ENCODE results near the gene FAM156B.
"Not testable (repeated sequence)": the region's sequence is repeated elsewhere in the genome, so short reads cannot be mapped to it uniquely, and the experiment has no call there.

The FAM156B gene, protein sequence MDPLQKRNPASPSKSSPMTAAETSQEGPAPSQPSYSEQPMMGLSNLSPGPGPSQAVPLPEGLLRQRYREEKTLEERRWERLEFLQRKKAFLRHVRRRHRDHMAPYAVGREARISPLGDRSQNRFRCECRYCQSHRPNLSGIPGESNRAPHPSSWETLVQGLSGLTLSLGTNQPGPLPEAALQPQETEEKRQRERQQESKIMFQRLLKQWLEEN

DNA sequence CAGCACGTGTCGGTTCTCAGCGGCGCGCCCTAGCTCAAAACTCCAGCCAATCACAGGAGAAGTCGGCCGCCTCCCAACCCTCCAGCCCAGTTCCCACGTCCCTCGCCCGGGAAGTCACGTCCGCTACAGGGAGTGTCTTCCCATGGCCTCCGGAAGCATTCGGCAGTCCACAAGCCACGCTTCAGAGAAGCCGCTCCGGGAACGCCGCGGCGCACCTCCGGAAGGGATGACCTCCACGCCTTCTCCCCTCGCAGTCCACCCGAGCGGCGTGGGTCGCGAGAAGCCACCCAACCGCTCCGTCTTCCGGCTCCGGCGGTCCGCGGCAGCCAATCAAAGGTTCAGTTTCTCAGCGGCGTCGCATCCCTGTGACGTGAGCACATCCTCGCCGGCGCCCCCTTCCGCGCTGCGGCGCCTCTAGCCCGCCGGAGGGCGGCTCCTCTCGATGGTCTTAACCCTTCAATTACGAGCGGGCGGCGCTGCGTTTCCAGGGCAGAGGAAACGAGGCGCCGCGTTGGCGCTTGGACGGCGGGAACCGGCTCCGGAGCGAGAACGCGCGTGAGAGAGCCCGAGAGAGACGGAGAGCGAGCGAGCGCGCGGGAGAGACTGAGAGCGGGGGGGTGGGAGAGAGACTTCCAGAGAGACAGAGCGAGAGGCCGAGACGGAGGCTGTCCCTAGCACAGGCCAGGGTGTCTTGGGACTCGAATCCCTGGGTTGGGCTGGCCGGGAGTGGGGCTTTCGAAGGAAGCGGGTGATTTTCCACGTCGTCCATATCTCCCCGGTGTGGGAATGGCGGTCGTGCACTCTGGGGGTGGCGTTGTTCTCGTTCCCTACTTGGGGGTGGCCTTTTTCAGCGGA lies at the start of gene FAM156B:
FAM156B (plus strand) TSS at position 476 of the 855 bp plus-strand sequence. CDS start 9,896 bp downstream, outside the sequence.
- H3K9ac ChIP-seq (ENCODE audit: low read length in 2 of 2); H3K36me3 ChIP-seq (ENCODE audit: control insufficient read depth in 2 of 2, insufficient read depth in 2 of 2, low read length in 2 of 2); H3K9me3 ChIP-seq (ENCODE audit: control insufficient read depth in 2 of 2, low read length in 2 of 2); H3K27me3 ChIP-seq (ENCODE audit: control insufficient read depth in 1 of 2, insufficient read depth in 2 of 2, low read length in 2 of 2); H3K4me3 ChIP-seq (ENCODE audit: low read length in 2 of 2); H3K4me1 ChIP-seq (ENCODE audit: control insufficient read depth, insufficient read depth, low read length); H3K27ac ChIP-seq (ENCODE audit: low read length): not testable (repeated sequence)

GRCh38 chrX:52852110-52852860 lies 44.8 kb upstream of the FAM156B start:
- Histone ChIP-seq H3K27me3 (ENCODE audit: control insufficient read depth in 1 of 2, insufficient read depth in 2 of 2, low read length in 2 of 2) (peaks cover 0 to 32% of the 10 kb centered on the region in 2 donors), H3K4me3 (ENCODE audit: low read length in 2 of 2) (no peak overlapping the region), H3K4me1 (ENCODE audit: control insufficient read depth, insufficient read depth, low read length) (no peaks in the 10 kb centered on the region), H3K9me3 (ENCODE audit: control insufficient read depth in 2 of 2, low read length in 2 of 2) (peaks cover 0 to 2% of the 10 kb centered on the region in 2 donors), H3K9ac (ENCODE audit: low read length in 2 of 2) (no peak overlapping the region), H3K36me3 (ENCODE audit: control insufficient read depth in 2 of 2, insufficient read depth in 2 of 2, low read length in 2 of 2) (no peaks in the 10 kb centered on the region), H3K27ac (ENCODE audit: low read length) (no peak overlapping the region)

DNA sequence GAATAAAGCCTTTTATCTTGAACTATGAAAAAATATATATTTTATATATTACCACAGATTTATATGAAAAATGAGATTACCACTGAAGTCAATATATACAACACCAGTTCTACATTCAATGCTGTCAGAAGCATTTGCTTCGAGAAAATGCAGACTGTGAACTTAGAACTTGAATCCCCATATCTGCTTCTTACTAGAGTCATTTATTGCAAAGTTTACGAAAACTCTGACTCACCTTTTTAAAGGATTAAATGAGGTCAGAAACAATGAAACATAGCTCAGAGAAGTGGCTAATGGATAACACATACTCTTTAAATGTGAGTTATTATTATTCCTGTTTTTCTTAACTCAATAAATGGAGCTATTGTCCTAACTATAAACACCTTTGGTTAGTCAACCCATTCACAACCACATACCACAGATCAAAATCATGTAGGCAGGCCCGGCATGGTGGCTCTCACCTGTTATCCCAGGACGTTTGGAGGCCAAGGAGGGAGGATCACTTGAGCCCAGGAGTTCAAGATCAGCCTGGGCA lies 40.1 kb upstream of the FAM156B start:
- H3K9me3 ChIP-seq (ENCODE audit: control insufficient read depth in 2 of 2, low read length in 2 of 2); H3K4me1 ChIP-seq (ENCODE audit: control insufficient read depth, insufficient read depth, low read length); H3K9ac ChIP-seq (ENCODE audit: low read length in 2 of 2); H3K36me3 ChIP-seq (ENCODE audit: control insufficient read depth in 2 of 2, insufficient read depth in 2 of 2, low read length in 2 of 2); H3K4me3 ChIP-seq (ENCODE audit: low read length in 2 of 2); H3K27ac ChIP-seq (ENCODE audit: low read length): not testable (repeated sequence)
- H3K27me3 ChIP-seq (ENCODE audit: control insufficient read depth in 1 of 2, insufficient read depth in 2 of 2, low read length in 2 of 2), result peaks cover 0 to 16% of the 10 kb centered on the region in 2 donors

DNA sequence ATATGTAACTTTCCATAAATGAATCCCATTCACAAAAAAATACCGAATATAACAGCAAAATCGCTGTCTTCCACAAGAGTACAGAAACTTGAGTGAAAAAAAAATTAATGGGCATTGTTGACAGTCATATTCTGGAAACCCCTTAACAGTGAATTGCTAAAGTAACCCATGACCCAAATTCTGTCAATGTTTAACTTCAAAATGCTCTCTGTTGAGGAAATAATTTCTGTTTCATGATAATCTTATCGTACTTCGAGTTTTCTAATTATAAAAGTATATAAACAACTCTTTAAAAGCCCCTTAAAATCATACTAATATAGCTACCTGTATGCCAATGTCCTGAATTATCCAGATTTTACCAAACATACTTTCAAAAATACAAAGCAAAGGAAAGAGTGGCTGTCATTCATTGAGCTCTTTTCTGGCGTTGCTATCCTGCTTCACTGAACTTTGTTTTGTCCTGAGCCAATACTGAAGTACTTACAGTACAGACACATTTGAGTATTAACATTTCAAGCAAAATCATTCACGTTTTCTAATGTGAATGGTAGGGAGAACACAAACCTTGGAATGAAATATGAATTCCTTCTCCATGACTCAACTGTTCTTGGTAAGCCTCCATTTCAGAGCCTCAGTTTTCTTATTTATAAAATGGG lies 31.7 kb upstream of the FAM156B start:
- peaks cover 0 to 5% of the 10 kb centered on the region in 2 donors for H3K27me3 ChIP-seq (ENCODE audit: control insufficient read depth in 1 of 2, insufficient read depth in 2 of 2, low read length in 2 of 2)
- H3K9ac ChIP-seq (ENCODE audit: low read length in 2 of 2), result no peak overlapping the region
- H3K36me3 ChIP-seq (ENCODE audit: control insufficient read depth in 2 of 2, insufficient read depth in 2 of 2, low read length in 2 of 2), result no peaks in the 10 kb centered on the region
- no peaks in the 10 kb centered on the region for H3K4me1 ChIP-seq (ENCODE audit: control insufficient read depth, insufficient read depth, low read length)
- H3K9me3 ChIP-seq (ENCODE audit: control insufficient read depth in 2 of 2, low read length in 2 of 2), result no peaks in the 10 kb centered on the region
- no peak overlapping the region for H3K27ac ChIP-seq (ENCODE audit: low read length)
- H3K4me3 ChIP-seq (ENCODE audit: low read length in 2 of 2), result no peak overlapping the region

GRCh38 chrX:52867610-52868348 lies 29.4 kb upstream of the FAM156B start, which contains the start of gene XAGE3:
TSS of gene XAGE3 (minus strand) at chrX:52868083. CDS start at chrX:52867133, 950 bp downstream.
- H3K4me1 ChIP-seq (ENCODE audit: control insufficient read depth, insufficient read depth, low read length), result no peaks in the 10 kb centered on the region
- no peak within 1 kb of the TSS for H3K9ac ChIP-seq (ENCODE audit: low read length in 2 of 2)
- no peak within 1 kb of the TSS for H3K27ac ChIP-seq (ENCODE audit: low read length)
- H3K9me3 ChIP-seq (ENCODE audit: control insufficient read depth in 2 of 2, low read length in 2 of 2), result no peaks in the 10 kb centered on the region
- no peaks in the 10 kb centered on the region for H3K36me3 ChIP-seq (ENCODE audit: control insufficient read depth in 2 of 2, insufficient read depth in 2 of 2, low read length in 2 of 2)
- no peak within 1 kb of the TSS for H3K4me3 ChIP-seq (ENCODE audit: low read length in 2 of 2)
- peaks cover 0 to 9% of the 10 kb centered on the region in 2 donors for H3K27me3 ChIP-seq (ENCODE audit: control insufficient read depth in 1 of 2, insufficient read depth in 2 of 2, low read length in 2 of 2)

GRCh38 chrX:52870046-52870445 lies 27.1 kb upstream of the FAM156B start:
- Histone ChIP-seq H3K9ac (ENCODE audit: low read length in 2 of 2) (no peak overlapping the region), H3K4me3 (ENCODE audit: low read length in 2 of 2) (no peak overlapping the region), H3K9me3 (ENCODE audit: control insufficient read depth in 2 of 2, low read length in 2 of 2) (no peaks in the 10 kb centered on the region), H3K4me1 (ENCODE audit: control insufficient read depth, insufficient read depth, low read length) (no peaks in the 10 kb centered on the region), H3K27ac (ENCODE audit: low read length) (no peak overlapping the region), H3K36me3 (ENCODE audit: control insufficient read depth in 2 of 2, insufficient read depth in 2 of 2, low read length in 2 of 2) (no peaks in the 10 kb centered on the region), H3K27me3 (ENCODE audit: control insufficient read depth in 1 of 2, insufficient read depth in 2 of 2, low read length in 2 of 2) (peaks cover 0 to 14% of the 10 kb centered on the region in 2 donors)

GRCh38 chrX:52873825-52874224 lies 23.3 kb upstream of the FAM156B start:
- H3K9me3 ChIP-seq (ENCODE audit: control insufficient read depth in 2 of 2, low read length in 2 of 2); H3K27ac ChIP-seq (ENCODE audit: low read length); H3K4me1 ChIP-seq (ENCODE audit: control insufficient read depth, insufficient read depth, low read length); H3K9ac ChIP-seq (ENCODE audit: low read length in 2 of 2); H3K4me3 ChIP-seq (ENCODE audit: low read length in 2 of 2); H3K36me3 ChIP-seq (ENCODE audit: control insufficient read depth in 2 of 2, insufficient read depth in 2 of 2, low read length in 2 of 2): not testable (repeated sequence)
- H3K27me3 ChIP-seq (ENCODE audit: control insufficient read depth in 1 of 2, insufficient read depth in 2 of 2, low read length in 2 of 2), result peaks cover 0 to 17% of the 10 kb centered on the region in 2 donors

DNA sequence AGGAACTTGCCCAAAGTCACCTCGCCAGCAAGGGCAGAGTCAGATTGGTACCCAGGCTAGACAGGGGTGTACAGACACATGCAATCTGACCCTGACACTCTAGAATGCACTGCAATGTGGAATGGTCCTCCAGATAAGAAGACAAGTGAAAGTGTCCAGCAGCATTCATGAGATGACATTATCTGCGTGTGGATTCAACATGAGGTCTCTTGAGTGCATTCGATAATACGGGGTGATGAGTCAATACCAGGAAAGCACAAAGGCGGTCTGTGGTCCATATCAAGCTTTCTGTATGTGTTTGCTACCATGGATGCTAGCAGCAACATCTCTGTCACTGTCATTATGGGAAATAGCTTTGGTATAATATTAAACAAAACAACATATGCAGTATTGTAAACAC lies 22.5 kb upstream of the FAM156B start:
- H3K27ac ChIP-seq (ENCODE audit: low read length), result no peak overlapping the region
- H3K9me3 ChIP-seq (ENCODE audit: control insufficient read depth in 2 of 2, low read length in 2 of 2), result no peaks in the 10 kb centered on the region
- H3K9ac ChIP-seq (ENCODE audit: low read length in 2 of 2), result no peak overlapping the region

GRCh38 chrX:52875436-52875835 lies 21.7 kb upstream of the FAM156B start:
- not testable (repeated sequence) for H3K36me3 ChIP-seq (ENCODE audit: control insufficient read depth in 2 of 2, insufficient read depth in 2 of 2, low read length in 2 of 2); H3K4me1 ChIP-seq (ENCODE audit: control insufficient read depth, insufficient read depth, low read length); H3K9ac ChIP-seq (ENCODE audit: low read length in 2 of 2); H3K4me3 ChIP-seq (ENCODE audit: low read length in 2 of 2); H3K27ac ChIP-seq (ENCODE audit: low read length); H3K9me3 ChIP-seq (ENCODE audit: control insufficient read depth in 2 of 2, low read length in 2 of 2)
- peaks cover 0 to 17% of the 10 kb centered on the region in 2 donors for H3K27me3 ChIP-seq (ENCODE audit: control insufficient read depth in 1 of 2, insufficient read depth in 2 of 2, low read length in 2 of 2)

More for the DNA sequence above, 22.5 kb upstream of the FAM156B start:
- peaks cover 0 to 17% of the 10 kb centered on the region in 2 donors for H3K27me3 ChIP-seq (ENCODE audit: control insufficient read depth in 1 of 2, insufficient read depth in 2 of 2, low read length in 2 of 2)
- no peak overlapping the region for H3K4me3 ChIP-seq (ENCODE audit: low read length in 2 of 2)
- H3K36me3 ChIP-seq (ENCODE audit: control insufficient read depth in 2 of 2, insufficient read depth in 2 of 2, low read length in 2 of 2), result no peaks in the 10 kb centered on the region
- H3K4me1 ChIP-seq (ENCODE audit: control insufficient read depth, insufficient read depth, low read length), result no peaks in the 10 kb centered on the region
